CD8-positive, alpha-beta memory T cell (primary cell): Measurements from ENCODE around the gene FFAR3. TPM values are rescaled to one million over a fixed set of nuclear protein-coding genes. Genes with fewer than 3 reads are reported as not detected.

Experiments used
- CTCF ChIA-PET: fragments of 350-600 bp; sonication (Branson Sonifier 250); formaldehyde crosslinking; loops from one replicate; lab custom pipeline; 2021; ENCODE audit warnings: antibody characterized with exemption; lab: Charles Lee
- POLR2A ChIA-PET: fragments of 350-600 bp; sonication (Branson Sonifier 250); formaldehyde crosslinking; loops from one replicate; lab custom pipeline; 2021; ENCODE audit warnings: antibody characterized with exemption; lab: Charles Lee
- DNase-seq, 5 donors: peaks; one replicate each; pipeline versions ENCODE4 v3.0.0 to v3.0.0-alpha.2; 2020 to 2022; ENCODE audit warnings: mixed read lengths in 1 of 5
- H3K27ac ChIP-seq: one replicate; pipeline ENCODE4 v1.7.0; 2013; ENCODE audit warnings: low read depth, mild to moderate bottlenecking, low read length, moderate library complexity
- H3K27me3 ChIP-seq: 2 replicates; pipeline ENCODE4 v1.7.0; 2013; ENCODE audit warnings: low read length, mild to moderate bottlenecking; ENCODE audit not compliant: insufficient read depth, poor library complexity, severe bottlenecking
- H3K36me3 ChIP-seq: 2 replicates; pipeline ENCODE4 v1.7.0; 2013; ENCODE audit warnings: mild to moderate bottlenecking, low read length, moderate library complexity; ENCODE audit not compliant: insufficient read depth
- H3K4me1 ChIP-seq: 2 replicates; pipeline ENCODE4 v1.7.0; 2013; ENCODE audit warnings: mild to moderate bottlenecking, low read length, moderate library complexity; ENCODE audit not compliant: insufficient read depth
- H3K4me3 ChIP-seq: 2 replicates; pipeline ENCODE4 v1.7.0; 2013; ENCODE audit warnings: mild to moderate bottlenecking, low read length
- H3K9me3 ChIP-seq: 2 replicates; pipeline ENCODE4 v1.7.0; 2013; ENCODE audit warnings: mild to moderate bottlenecking, low read length
- H3K27ac Mint-ChIP-seq, 8 donors: one replicate each; pipeline ENCODE4 v1.8.0; 2020 to 2021; ENCODE audit warnings: mixed read lengths in 8 of 8, mild to moderate bottlenecking in 6 of 8, inconsistent platforms in 3 of 8, moderate library complexity in 3 of 8
- H3K27me3 Mint-ChIP-seq, 2 donors: one replicate each; pipeline ENCODE4 v1.8.0; 2020 to 2021; ENCODE audit warnings: mixed read lengths in 2 of 2, mild to moderate bottlenecking in 1 of 2, moderate library complexity in 1 of 2
- H3K36me3 Mint-ChIP-seq, 3 donors: one replicate each; pipeline ENCODE4 v1.8.0; 2020 to 2021; ENCODE audit warnings: mixed read lengths in 3 of 3, inconsistent platforms in 1 of 3, mild to moderate bottlenecking in 1 of 3
- H3K4me1 Mint-ChIP-seq, 3 donors: one replicate each; pipeline ENCODE4 v1.8.0; 2020 to 2021; ENCODE audit warnings: mixed read lengths in 3 of 3, inconsistent platforms in 1 of 3, mild to moderate bottlenecking in 1 of 3
- H3K4me3 Mint-ChIP-seq, 7 donors: one replicate each; pipeline ENCODE4 v1.8.0; 2020 to 2021; ENCODE audit warnings: mixed read lengths in 7 of 7, mild to moderate bottlenecking in 6 of 7, moderate library complexity in 4 of 7, inconsistent platforms in 2 of 7
- H3K9me3 Mint-ChIP-seq, 5 donors: one replicate each; pipeline ENCODE4 v1.8.0; 2020 to 2022; ENCODE audit warnings: mixed read lengths in 5 of 5, mild to moderate bottlenecking in 3 of 5, moderate library complexity in 2 of 5, inconsistent platforms in 1 of 5
- polyA plus RNA-seq: library from polyadenylated mRNA; unstranded; fragments of 300-500 nt; fragmentation: Illumina TruSeq; gene quantifications from one replicate; pipeline ENCODE4 v1.2.3, GENCODE V29; 2021
- total RNA-seq, 2 experiments: library from RNA; stranded (reverse); gene quantifications; one replicate each; pipeline ENCODE4 v1.2.3, GENCODE V29; 2021

The FFAR3 gene
- total and polyA plus RNA-seq, 3 experiments from 2014 or later: not detected

DNA sequence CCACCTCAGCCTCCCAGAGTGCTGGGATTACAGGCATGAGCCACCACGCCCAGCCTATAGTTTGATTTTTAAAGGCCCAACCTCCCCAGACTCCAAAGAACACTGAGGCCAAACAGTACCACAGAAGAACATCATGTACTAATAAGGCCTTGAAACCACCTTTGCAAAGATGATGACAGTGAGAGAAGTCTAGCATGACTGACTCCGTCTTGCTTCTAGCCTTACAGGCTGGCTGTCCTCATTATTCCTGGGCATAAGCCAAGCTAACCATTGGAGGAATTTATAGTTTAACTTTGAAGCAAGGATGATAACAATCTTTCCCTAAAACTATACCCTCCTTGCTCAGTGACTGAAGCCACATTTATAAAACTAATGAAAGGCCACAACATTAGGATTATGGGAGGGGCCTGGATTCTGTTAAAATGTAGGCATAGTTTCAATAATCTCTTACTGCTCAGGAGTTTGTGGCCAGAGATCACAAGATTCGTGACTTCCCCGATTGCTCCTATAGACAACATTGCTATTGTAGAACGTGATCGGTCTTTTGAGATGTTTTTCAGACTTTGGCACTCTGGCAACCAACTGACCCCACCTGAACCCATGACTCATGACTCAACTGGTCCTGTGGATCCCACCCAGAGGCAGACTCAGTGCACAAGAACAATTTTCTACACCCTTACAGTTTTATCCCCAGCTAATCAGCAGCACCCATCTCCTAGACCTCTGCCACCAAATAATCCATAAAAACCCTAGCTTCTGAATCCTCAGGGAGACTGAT, 30.2 kb downstream of the FFAR3 start:
- Mint-ChIP-seq H3K9me3 (peaks cover 6 to 13% (median 10%) of the 10 kb centered on the region in 5 donors), H3K4me1 (no peaks in the 10 kb centered on the region), H3K27ac (no peak overlapping the region), H3K4me3 (no peak overlapping the region), H3K36me3 (peaks cover 0 to 5% (median 0%) of the 10 kb centered on the region in 3 donors), H3K27me3 (peaks cover 6 to 11% of the 10 kb centered on the region in 2 donors)
- no peaks in the 10 kb centered on the region for H3K36me3 ChIP-seq
- CTCF ChIA-PET: no interaction called here
- DNase-seq: no peak
- POLR2A ChIA-PET: no interaction called here
- peak overlapping the region; percentile 66 for H3K27ac ChIP-seq
- H3K4me1 ChIP-seq: no peaks in the 10 kb centered on the region
- no peak overlapping the region for H3K4me3 ChIP-seq
- H3K9me3 ChIP-seq: no peaks in the 10 kb centered on the region
- H3K27me3 ChIP-seq: no peaks in the 10 kb centered on the region

DNA sequence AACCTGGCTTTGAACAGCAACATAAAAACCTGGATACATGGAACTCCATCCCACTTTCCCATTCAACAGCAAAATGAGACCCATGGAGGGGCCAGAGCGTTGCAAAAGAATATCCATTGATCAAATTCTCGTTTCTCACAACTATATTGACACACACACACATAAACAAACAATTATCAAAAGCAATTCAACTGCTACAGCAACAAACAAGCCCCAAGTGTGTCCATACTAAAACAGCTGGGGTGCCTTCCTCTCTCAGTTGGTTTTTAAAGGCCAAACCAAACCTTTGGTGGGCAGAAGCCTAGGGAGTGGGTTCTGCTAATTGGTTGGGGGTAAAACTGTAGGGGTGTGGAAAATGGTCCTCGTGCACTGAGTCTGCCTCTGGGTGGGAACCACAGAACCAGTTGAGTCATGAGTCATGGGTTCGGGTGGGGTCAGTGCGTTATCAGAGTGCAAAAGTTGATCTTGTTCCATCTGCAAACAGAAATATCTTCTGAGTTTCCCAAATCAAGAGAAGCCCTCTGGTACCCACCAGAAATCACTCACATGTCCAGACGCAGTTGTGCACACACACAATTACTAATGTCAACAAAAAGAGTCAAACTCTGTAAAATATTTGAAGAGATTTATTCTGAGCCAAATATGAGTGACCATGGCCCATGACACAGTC, 31.1 kb downstream of the FFAR3 start:
- no peak for DNase-seq
- Histone ChIP-seq H3K4me1 (no peaks in the 10 kb centered on the region), H3K4me3 (no peak overlapping the region), H3K27me3 (no peaks in the 10 kb centered on the region), H3K36me3 (no peaks in the 10 kb centered on the region), H3K27ac (peak overlapping the region; percentile 66), H3K9me3 (no peaks in the 10 kb centered on the region)
- Mint-ChIP-seq H3K9me3 (peaks cover 6 to 13% (median 10%) of the 10 kb centered on the region in 5 donors), H3K4me1 (no peaks in the 10 kb centered on the region), H3K27me3 (peaks cover 3 to 6% of the 10 kb centered on the region in 2 donors), H3K27ac (no peak overlapping the region), H3K4me3 (no peak overlapping the region), H3K36me3 (peaks cover 0 to 5% (median 0%) of the 10 kb centered on the region in 3 donors)
- ChIA-PET POLR2A (no interaction called here), CTCF (no interaction called here)

DNA sequence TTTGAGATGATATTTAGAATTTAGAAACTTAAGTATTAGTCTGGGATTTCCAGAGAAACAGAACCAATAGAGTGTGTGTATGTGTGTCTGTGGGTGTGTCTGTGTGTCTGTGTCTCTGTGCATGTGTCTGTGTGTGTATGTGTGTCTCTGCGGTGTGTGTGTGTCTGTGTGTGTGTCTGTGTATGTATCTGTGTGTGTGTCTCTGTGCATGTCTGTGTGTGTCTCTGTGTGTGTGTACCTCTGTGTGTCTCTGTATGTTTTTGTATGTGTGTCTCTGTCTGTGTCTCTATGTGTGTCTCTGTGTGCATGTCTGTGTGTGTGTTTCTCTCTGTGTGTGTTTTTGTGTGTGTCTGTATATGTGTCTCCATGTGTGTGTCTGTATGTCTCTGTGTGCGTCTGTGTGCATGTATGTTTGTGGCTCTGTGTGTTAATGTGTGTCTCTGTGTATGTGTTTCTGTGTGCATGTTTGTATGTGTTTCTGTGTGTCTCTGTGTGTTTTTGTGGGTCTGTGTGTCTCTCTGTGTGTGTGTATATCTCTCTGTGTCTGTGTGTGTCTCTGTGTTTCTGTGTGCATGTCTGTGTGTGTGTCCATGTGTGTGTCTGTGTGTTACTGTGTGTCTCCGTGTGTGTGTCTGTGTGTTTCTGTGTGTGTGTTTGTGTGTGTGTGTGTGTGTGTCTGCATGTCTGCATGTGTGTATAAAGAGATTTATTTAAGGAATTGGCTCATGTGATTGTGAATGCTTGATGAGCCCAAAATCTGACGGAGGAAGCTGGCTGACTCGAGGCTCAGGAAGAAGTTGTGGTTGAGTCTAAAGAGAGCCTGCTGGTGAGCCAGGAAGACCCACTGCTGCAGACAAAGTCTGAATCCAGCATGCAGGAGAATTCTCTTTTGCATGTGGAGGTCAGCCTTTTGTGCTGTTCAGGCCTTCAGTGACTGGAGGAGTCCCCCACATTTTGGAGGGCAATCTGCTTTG, 34.8 kb downstream of the FFAR3 start:
- Mint-ChIP-seq H3K27ac (no peak overlapping the region), H3K4me3 (no peak overlapping the region)
- POLR2A ChIA-PET: no interaction called here

DNA sequence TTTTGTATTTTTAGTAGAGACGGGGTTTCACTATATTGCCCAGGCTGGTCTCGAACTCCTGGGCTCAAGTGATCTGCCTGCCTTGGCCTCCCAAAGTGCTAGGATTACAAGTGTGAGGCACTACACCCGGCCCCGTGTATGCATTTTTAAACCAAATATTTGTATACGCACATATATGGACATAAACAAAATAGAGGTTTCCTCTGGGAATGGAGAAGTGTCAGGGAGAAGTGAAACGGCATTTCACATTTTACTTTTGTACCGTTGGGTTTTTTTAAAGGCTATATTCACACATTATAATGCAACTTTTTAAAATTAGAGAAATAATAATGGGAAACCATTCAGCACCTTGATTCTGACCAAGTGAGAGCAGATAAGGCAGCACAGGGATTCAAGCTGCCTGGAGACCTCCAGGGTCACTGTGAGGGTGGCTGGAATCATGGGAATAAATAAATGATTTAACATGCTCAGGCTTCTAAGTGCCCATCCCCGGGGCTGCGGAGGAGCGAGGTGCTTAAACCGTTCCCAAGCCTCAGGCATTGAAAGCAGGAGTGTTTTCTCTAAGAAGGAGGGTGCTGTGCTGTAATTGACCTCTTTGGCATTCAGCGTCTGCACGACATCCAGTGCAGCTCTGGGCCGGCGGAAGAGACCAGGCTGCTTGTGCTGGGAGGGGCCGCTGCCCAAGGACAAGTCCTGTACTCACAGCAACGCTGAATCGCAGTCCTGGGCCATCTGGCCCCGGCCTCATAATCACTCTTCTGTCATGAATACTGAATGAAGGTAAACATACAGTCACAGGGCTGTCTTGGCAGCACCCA, 37.3 kb downstream of the FFAR3 start:
- no peak overlapping the region for H3K4me3 ChIP-seq
- no peaks in the 10 kb centered on the region for H3K36me3 ChIP-seq
- Mint-ChIP-seq H3K9me3 (no peaks in the 10 kb centered on the region), H3K4me1 (no peaks in the 10 kb centered on the region), H3K27ac (no peak overlapping the region), H3K4me3 (no peak overlapping the region), H3K36me3 (no peaks in the 10 kb centered on the region), H3K27me3 (peaks cover 3 to 6% of the 10 kb centered on the region in 2 donors)
- CTCF ChIA-PET: no interaction called here
- H3K9me3 ChIP-seq: no peaks in the 10 kb centered on the region
- POLR2A ChIA-PET: interaction anchor here (0.6 kb wide), 1 partner anchor 42 kb away, joined by 3 read pairs; no protein-coding TSS in a partner anchor
- no peak overlapping the region for H3K27ac ChIP-seq
- H3K4me1 ChIP-seq: no peaks in the 10 kb centered on the region
- DNase-seq: no peak
- H3K27me3 ChIP-seq: no peaks in the 10 kb centered on the region

More for the DNA sequence above, 34.8 kb downstream of the FFAR3 start:
- H3K9me3 Mint-ChIP-seq: no peaks in the 10 kb centered on the region
- H3K9me3 ChIP-seq: no peaks in the 10 kb centered on the region
- H3K27ac ChIP-seq: no peak overlapping the region
- peaks cover 3 to 4% of the 10 kb centered on the region in 2 donors for H3K27me3 Mint-ChIP-seq
- H3K4me3 ChIP-seq: no peak overlapping the region
- no peaks in the 10 kb centered on the region for H3K36me3 ChIP-seq
- CTCF ChIA-PET: no interaction called here
- no peaks in the 10 kb centered on the region for H3K36me3 Mint-ChIP-seq
- H3K27me3 ChIP-seq: no peaks in the 10 kb centered on the region
- no peak for DNase-seq
- H3K4me1 Mint-ChIP-seq: no peaks in the 10 kb centered on the region
- no peaks in the 10 kb centered on the region for H3K4me1 ChIP-seq

DNA sequence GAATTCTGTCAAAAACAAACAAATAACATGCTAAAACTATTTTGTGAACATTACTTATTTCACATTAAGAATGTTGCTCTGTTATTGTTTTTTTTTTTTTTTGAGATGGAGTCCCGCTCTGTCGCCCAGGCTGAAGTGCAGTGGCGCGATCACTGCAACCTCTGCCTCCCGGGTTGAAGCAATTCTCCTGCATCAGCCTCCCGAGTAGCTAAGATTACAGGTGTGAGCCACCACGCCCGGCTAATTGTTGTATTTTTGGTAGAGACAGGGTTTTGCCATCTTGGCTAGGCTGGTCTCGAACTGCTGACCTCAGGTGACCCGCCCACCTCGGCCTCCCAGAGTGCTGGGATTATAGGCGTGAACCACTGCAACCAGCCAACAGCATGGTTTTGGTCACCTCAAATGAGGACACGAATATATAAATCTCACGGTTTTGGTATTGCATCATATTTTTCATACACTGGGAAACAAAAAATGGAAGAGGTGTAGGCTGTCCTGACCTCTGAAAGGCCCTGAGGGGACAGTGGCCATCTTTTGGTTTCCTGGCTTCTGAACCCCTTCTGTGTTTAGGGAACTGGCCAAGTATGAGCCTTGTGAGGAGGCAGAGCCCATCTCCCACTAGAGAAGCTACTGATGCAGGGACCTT, 38.1 kb downstream of the FFAR3 start:
- Mint-ChIP-seq H3K27ac (no peak overlapping the region), H3K9me3 (no peaks in the 10 kb centered on the region), H3K27me3 (peaks cover 3 to 6% of the 10 kb centered on the region in 2 donors), H3K4me3 (no peak overlapping the region), H3K36me3 (no peaks in the 10 kb centered on the region), H3K4me1 (no peaks in the 10 kb centered on the region)
- Histone ChIP-seq H3K9me3 (no peaks in the 10 kb centered on the region), H3K27me3 (no peaks in the 10 kb centered on the region), H3K4me1 (no peaks in the 10 kb centered on the region), H3K36me3 (no peaks in the 10 kb centered on the region), H3K27ac (no peak overlapping the region), H3K4me3 (no peak overlapping the region)
- ChIA-PET POLR2A (no interaction called here), CTCF (no interaction called here)
- DNase-seq: no peak

DNA sequence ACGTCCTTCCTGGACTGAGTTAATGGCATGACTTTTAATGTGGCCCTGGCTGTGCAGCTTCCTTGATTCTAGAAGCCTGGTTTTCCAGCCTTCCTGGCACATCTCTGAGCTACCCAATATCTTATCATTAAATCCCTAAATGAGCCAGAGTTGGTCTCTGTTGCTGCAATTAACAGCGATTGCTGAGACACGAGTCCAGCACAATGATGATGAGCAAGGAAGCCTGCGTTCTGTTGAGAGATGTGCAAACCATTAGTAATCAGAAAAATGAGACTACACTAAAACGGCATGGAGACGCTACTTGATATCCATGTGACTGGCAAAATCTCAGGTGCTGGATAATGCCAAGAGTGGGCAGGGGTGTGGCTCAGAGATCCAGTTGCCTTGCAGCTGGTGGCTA, 38.8 kb downstream of the FFAR3 start:
- CTCF ChIA-PET: no interaction called here

DNA sequence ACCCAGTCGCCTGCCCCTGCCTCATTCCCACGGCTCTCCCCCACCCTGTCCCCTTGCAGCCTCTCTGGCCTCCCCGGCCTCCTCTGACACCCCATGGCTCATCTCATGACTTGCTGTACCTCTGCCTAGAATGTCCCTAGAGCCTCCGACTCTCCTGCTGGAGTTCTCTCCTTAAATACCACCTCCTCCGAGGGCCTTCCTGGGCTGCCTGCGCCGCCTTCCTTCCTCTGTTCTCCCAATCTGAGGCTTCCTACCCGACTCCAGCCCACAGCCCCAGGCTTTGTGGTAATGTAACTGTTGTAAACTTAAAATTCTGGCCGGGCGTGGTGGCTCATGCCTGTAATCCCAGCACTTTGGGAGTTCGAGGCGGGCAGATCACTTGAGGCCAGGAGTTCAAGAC, 40.3 kb downstream of the FFAR3 start:
- peaks cover 3 to 6% of the 10 kb centered on the region in 2 donors for H3K27me3 Mint-ChIP-seq
- POLR2A ChIA-PET: no interaction called here
- no peak overlapping the region for H3K4me3 Mint-ChIP-seq
- H3K9me3 Mint-ChIP-seq: no peaks in the 10 kb centered on the region
- Histone ChIP-seq H3K9me3 (no peaks in the 10 kb centered on the region), H3K27me3 (no peaks in the 10 kb centered on the region), H3K4me1 (no peaks in the 10 kb centered on the region), H3K36me3 (no peaks in the 10 kb centered on the region), H3K27ac (no peak overlapping the region), H3K4me3 (no peak overlapping the region)
- no peak overlapping the region for H3K27ac Mint-ChIP-seq
- no peaks in the 10 kb centered on the region for H3K4me1 Mint-ChIP-seq
- H3K36me3 Mint-ChIP-seq: no peaks in the 10 kb centered on the region
- DNase-seq: no peak
- CTCF ChIA-PET: no interaction called here

More for the DNA sequence above, 38.8 kb downstream of the FFAR3 start:
- H3K9me3 Mint-ChIP-seq: no peaks in the 10 kb centered on the region
- peaks cover 3 to 6% of the 10 kb centered on the region in 2 donors for H3K27me3 Mint-ChIP-seq
- no peak overlapping the region for H3K27ac Mint-ChIP-seq
- H3K27ac ChIP-seq: no peak overlapping the region
- H3K36me3 Mint-ChIP-seq: no peaks in the 10 kb centered on the region
- H3K36me3 ChIP-seq: no peaks in the 10 kb centered on the region
- H3K27me3 ChIP-seq: no peaks in the 10 kb centered on the region
- H3K4me3 Mint-ChIP-seq: no peak overlapping the region
- no peak overlapping the region for H3K4me3 ChIP-seq
- no peak for DNase-seq
- no peaks in the 10 kb centered on the region for H3K4me1 Mint-ChIP-seq
- H3K4me1 ChIP-seq: no peaks in the 10 kb centered on the region
- POLR2A ChIA-PET: no interaction called here
- no peaks in the 10 kb centered on the region for H3K9me3 ChIP-seq
